Calu3 (cell line): ENCODE measurements around the gene DPP6. TPM values are rescaled to one million over a fixed set of nuclear protein-coding genes. Genes with fewer than 3 reads are reported as not detected.
"Not testable (repeated sequence)": the region's sequence is repeated elsewhere in the genome, so short reads cannot be mapped to it uniquely, and the experiment has no call there.

ENCODE experiments used
- BruUV-seq: library from RNA; stranded (reverse); fragments of 400-500 nt; replicated peaks from 2 replicates; lab custom pipeline; 2021; lab: Mats Ljungman, UMichigan
- CTCF ChIA-PET: fragments of 300-600 bp; sonication (Branson Sonifier 250); formaldehyde crosslinking; loops from one replicate; lab custom pipeline; 2022; ENCODE audit warnings: antibody characterized with exemption; lab: Charles Lee
- DNase-seq: peaks from one replicate; pipeline ENCODE4 v3.0.0; 2022
- H3K27ac Mint-ChIP-seq: one replicate; pipeline ENCODE4 v1.8.0; 2022; ENCODE audit warnings: mixed read lengths; ENCODE audit not compliant: unreplicated experiment
- H3K27me3 Mint-ChIP-seq: one replicate; pipeline ENCODE4 v1.8.0; 2022; ENCODE audit warnings: mixed read lengths; ENCODE audit not compliant: unreplicated experiment
- H3K36me3 Mint-ChIP-seq: one replicate; pipeline ENCODE4 v1.8.0; 2022; ENCODE audit warnings: mild to moderate bottlenecking, moderate library complexity, mixed read lengths; ENCODE audit not compliant: insufficient read depth, unreplicated experiment
- H3K4me1 Mint-ChIP-seq: one replicate; pipeline ENCODE4 v1.8.0; 2022; ENCODE audit warnings: mild to moderate bottlenecking, low read depth, mixed read lengths; ENCODE audit not compliant: unreplicated experiment
- H3K4me3 Mint-ChIP-seq: one replicate; pipeline ENCODE4 v1.8.0; 2022; ENCODE audit warnings: mild to moderate bottlenecking, low read depth, moderate library complexity, mixed read lengths; ENCODE audit not compliant: unreplicated experiment
- H3K9me3 Mint-ChIP-seq: one replicate; pipeline ENCODE4 v1.8.0; 2022; ENCODE audit warnings: low read depth, mixed read lengths; ENCODE audit not compliant: unreplicated experiment
- intact Hi-C: fragments of 100-400 bp; cut with micrococcal nuclease; formaldehyde crosslinking; loops from one replicate; pipeline ENCODE4 v1.10.0; 2022; ENCODE audit not compliant: unreplicated experiment
- total RNA-seq: library from RNA; stranded (reverse); gene quantifications from 2 replicates; pipeline ENCODE4 v1.2.3, GENCODE V29; 2022
- TF ChIP-seq, protein P1 (sequence below): fragments of 200-600 bp; IDR thresholded peaks from one replicate; pipeline ENCODE4 v1.8.0; 2022; ENCODE audit warnings: antibody characterized with exemption; ENCODE audit not compliant: unreplicated experiment

The DPP6 gene
- total RNA-seq, 1 experiment from 2014 or later = not detected

DNA sequence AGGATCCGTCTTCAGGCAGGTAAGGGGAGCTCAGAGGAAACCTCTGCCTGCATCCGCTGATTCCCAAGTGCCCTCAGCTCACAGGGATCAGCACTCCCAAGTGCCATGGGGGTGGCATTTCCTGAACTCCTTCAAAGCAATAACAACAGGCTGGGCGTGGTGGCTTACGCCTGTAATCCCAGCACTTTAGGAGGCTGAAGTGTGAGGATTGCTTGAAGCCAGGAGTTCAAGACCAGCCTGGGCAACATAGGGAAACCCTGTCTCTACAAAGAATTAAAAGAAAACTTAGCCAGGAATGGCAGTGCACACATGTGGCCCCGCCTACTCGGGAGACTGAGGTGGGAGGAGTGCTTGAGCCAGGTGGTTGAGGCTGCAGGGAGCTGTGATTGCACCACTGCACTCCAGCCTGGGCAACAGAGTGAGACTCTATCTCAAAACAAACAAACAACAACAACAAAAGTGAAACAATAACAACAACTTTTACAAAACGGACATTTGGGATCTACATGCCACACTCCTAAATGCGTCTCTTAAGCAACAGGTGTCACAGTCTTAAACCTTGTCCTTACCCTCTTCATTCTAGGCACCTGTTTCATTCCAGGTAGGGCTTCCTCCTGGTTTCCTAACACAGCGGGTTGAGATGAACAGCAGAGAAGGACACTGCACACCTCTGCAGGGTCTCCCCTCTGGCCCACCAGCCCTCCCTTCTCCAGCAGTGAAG is 877.0 kb downstream of the DPP6 start:
- Mint-ChIP-seq H3K36me3 (peaks cover 16% of the 10 kb centered on the region), H3K9me3 (peaks cover 3% of the 10 kb centered on the region), H3K4me3 (peak overlapping the region; percentile 98), H3K4me1 (no peaks in the 10 kb centered on the region), H3K27ac (peak overlapping the region; percentile 94), H3K27me3 (no peaks in the 10 kb centered on the region)
- intact Hi-C loops = loop anchor here (2.0 to 5.0 kb wide), 2 partner anchors 24 to 593 kb away; no protein-coding TSS in a partner anchor
- peak; percentile 41 for DNase-seq
- TF ChIP-seq, protein P1, sequence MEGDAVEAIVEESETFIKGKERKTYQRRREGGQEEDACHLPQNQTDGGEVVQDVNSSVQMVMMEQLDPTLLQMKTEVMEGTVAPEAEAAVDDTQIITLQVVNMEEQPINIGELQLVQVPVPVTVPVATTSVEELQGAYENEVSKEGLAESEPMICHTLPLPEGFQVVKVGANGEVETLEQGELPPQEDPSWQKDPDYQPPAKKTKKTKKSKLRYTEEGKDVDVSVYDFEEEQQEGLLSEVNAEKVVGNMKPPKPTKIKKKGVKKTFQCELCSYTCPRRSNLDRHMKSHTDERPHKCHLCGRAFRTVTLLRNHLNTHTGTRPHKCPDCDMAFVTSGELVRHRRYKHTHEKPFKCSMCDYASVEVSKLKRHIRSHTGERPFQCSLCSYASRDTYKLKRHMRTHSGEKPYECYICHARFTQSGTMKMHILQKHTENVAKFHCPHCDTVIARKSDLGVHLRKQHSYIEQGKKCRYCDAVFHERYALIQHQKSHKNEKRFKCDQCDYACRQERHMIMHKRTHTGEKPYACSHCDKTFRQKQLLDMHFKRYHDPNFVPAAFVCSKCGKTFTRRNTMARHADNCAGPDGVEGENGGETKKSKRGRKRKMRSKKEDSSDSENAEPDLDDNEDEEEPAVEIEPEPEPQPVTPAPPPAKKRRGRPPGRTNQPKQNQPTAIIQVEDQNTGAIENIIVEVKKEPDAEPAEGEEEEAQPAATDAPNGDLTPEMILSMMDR = no peak
- BruUV-seq = TSS peak; percentile 38
- CTCF ChIA-PET = interaction anchor here (2.9 kb wide), 1 partner anchor 427 kb away, joined by 17 read pairs; no protein-coding TSS in a partner anchor

DNA sequence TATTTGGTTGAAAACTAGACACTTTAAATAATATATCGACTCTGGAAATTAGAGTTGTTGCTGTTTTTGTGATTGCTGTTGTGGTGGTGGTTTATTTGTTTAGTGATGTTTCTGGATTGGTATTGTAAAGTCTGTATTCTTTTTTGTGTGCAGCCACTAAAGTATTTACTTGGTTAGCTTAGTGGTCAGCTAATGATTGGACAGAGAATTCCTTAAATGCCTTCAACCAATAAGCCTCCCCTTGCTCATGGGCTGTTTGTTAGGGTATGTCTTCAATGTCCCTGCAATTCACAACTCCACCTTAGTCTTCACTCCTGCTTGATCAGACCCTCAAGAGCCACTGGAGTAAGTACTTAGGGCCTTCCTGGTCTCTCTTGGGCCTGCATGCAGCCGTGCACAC is 879.7 kb downstream of the DPP6 start:
- peaks cover 16% of the 10 kb centered on the region for H3K36me3 Mint-ChIP-seq

DNA sequence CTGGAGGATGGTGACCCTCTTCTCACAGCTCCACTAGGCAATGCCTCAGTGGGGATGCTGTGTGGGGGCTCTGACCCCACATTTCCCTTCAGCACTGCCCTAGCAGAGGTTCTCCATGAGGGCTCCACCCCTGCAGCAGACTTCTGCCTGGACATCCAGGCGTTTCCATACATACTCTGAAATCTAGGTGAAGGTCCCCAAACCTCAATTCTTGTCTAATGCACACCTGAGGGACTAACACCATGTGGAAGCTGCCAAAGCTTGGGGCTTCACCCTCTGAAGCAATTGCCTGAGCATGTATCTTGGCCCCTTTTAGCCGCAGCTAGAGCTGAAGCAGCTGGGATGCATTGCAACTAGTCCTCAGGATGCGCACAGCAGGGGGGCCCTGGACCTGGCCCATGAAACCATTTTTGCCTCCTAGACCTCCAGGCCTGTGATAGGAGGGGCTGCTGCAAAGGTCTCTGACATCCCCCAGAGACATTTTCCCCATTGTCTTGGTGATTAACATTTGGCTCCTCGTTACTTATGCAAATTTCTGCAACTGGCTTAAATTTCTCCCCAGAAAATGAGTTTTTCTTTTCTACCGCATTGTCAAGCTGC is 882.3 kb downstream of the DPP6 start:
- intact Hi-C loops, BruUV-seq, CTCF ChIA-PET, H3K27me3 Mint-ChIP-seq, H3K36me3 Mint-ChIP-seq, H3K4me3 Mint-ChIP-seq, DNase-seq, H3K9me3 Mint-ChIP-seq, H3K4me1 Mint-ChIP-seq, H3K27ac Mint-ChIP-seq: not testable (repeated sequence)

More for the DNA sequence above, 879.7 kb downstream of the DPP6 start:
- intact Hi-C loops = no loop called here
- Mint-ChIP-seq H3K27me3 (no peaks in the 10 kb centered on the region), H3K9me3 (peaks cover 9% of the 10 kb centered on the region), H3K4me3 (no peak overlapping the region), H3K4me1 (no peaks in the 10 kb centered on the region), H3K27ac (no peak overlapping the region)
- no TSS peak for BruUV-seq
- no peak for DNase-seq
- CTCF ChIA-PET = no interaction called here
- TF ChIP-seq, protein P1 = no peak

DNA sequence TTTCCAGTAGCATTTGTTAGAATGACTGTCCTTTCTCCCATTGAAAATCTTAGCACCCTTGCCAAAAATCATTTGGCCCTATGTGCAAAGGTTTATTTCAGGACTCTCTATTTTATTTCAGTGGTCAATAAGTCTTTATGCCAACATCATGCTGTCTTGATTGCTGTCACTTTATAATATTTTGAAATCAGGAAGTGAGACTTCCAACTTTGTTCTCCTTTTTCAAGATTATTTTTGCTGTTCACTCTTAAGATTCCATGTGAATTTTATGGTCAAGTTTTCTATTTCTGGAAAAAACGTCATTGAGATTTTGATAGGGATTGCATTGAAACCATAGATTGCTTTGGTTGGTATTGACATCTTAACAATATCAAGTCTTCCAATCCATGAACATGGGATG is 885.6 kb downstream of the DPP6 start:
- H3K9me3 Mint-ChIP-seq = peaks cover 9% of the 10 kb centered on the region
- TF ChIP-seq, protein P1 = no peak
- DNase-seq = no peak
- no TSS peak for BruUV-seq
- H3K27ac Mint-ChIP-seq = no peak overlapping the region
- no peaks in the 10 kb centered on the region for H3K27me3 Mint-ChIP-seq
- CTCF ChIA-PET = no interaction called here
- intact Hi-C loops = no loop called here
- H3K4me1 Mint-ChIP-seq = no peaks in the 10 kb centered on the region
- no peak overlapping the region for H3K4me3 Mint-ChIP-seq
- no peaks in the 10 kb centered on the region for H3K36me3 Mint-ChIP-seq
